NB4 (cell line): ENCODE measurements around the gene CLIP3.
"Not testable (repeated sequence)": the region's sequence is repeated elsewhere in the genome, so short reads cannot be mapped to it uniquely, and the experiment has no call there.

ENCODE experiments used
- CTCF ChIP-seq: IDR thresholded peaks from one replicate; pipeline ENCODE4 v1.5.1; 2012; ENCODE audit warnings: low read depth, low read length
- MAX ChIP-seq: IDR thresholded peaks from 2 replicates; pipeline ENCODE4 v1.6.1; 2011; ENCODE audit warnings: low read depth, low read length
- MYC ChIP-seq: IDR thresholded peaks from 2 replicates; pipeline ENCODE4 v1.6.1; 2011; ENCODE audit warnings: low read depth, low read length
- POLR2A ChIP-seq: IDR thresholded peaks from 2 replicates; pipeline ENCODE4 v1.6.1; 2011; ENCODE audit warnings: mild to moderate bottlenecking; ENCODE audit not compliant: insufficient read length; ENCODE audit errors: extremely low read depth

GRCh38 chr19:35980997-35981396, 51.7 kb downstream of the CLIP3 start:
- TF ChIP-seq CTCF, POLR2A, MYC, MAX: not testable (repeated sequence)
